HG03565 (cell line): ENCODE results near the gene GREB1.

Source experiments
- ATAC-seq: cut with Tn5 transposase; IDR thresholded peaks from one replicate; pipeline ENCODE4 v1.9.1; 2021; ENCODE audit warnings: mild to moderate bottlenecking, moderate library complexity; ENCODE audit not compliant: unreplicated experiment

GREB1 gene

DNA sequence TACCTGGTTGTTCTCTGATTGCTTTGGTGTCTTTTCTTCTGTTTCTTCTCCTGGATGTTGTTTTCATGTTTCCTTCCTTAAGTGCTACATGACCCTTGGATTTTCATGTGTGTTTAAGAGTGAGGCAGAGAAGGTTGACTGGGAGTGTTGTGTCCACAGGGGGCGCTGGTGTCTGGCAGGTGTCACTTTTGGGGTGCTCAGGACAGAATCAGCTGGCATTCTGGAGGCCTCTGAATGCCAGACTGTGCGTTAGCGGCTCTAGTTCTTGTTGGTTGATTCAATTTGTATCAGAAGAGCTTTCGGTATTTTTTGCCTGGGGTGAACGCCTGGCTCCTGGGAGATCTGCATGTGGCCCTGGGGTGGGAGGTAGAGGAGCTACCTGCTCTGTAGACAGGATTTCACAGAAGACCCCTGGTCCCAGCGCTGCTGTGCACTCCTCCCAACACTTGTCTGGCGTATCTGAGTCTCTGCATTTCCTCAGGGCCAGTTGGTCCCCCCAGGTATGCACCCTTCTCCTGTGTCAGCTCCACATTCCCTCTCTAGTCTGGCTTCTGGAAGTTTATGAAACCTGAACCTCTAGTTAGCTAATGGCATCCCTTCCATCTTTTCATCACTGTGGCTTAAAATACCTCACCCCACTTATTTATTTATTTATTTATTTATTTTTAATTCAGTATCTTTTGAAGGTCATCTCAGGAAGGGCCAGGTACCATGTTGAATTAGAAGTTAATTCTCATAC, 1.1 kb downstream of the GREB1 start:
- ATAC-seq, result no peak

- ATAC-seq, result no peak
These were observed 2.1 kb downstream of the GREB1 start for GRCh38 chr2:11535899-11536344.

GRCh38 chr2:11537951-11538350, 4.1 kb downstream of the GREB1 start:
- ATAC-seq, result no peak

- ATAC-seq, result no peak
These were observed 5.7 kb downstream of the GREB1 start for GRCh38 chr2:11539317-11540147.

GRCh38 chr2:11540148-11540995, 6.5 kb downstream of the GREB1 start:
- ATAC-seq, result no peak

DNA sequence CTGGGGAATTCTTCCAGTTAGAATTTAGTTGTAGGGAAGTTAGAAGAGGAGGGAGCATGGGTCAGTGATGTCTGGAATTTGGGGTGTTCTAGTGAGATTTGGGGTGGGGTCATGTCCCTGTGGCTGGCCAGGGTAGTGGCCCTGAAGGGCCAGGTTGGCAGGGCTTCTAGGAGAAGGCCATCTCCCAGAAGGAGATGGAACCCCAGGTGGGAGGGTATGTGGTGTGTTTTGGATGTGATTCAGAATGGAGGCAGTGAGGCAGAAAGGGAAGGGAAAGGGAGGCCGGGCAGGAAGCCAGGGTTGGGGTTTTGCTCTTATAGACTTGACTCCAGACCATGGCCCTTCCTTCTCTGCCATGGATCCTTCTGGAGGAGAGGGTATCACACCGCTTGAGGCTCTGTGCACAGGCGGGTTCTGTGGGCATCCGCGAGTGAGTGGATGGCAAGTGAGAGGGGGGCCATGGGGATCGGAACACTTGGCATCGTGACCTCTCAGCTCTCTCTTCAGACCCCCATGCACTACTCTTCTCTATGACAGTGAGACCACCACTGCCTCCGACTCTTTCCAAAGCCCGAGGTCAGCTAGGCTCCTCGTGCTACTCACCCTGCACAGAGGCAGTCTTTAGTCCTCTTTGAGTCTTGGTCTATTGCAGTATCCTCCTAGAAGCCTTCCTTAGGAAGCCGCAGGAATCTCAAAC, 7.3 kb downstream of the GREB1 start:
- no peak for ATAC-seq

DNA sequence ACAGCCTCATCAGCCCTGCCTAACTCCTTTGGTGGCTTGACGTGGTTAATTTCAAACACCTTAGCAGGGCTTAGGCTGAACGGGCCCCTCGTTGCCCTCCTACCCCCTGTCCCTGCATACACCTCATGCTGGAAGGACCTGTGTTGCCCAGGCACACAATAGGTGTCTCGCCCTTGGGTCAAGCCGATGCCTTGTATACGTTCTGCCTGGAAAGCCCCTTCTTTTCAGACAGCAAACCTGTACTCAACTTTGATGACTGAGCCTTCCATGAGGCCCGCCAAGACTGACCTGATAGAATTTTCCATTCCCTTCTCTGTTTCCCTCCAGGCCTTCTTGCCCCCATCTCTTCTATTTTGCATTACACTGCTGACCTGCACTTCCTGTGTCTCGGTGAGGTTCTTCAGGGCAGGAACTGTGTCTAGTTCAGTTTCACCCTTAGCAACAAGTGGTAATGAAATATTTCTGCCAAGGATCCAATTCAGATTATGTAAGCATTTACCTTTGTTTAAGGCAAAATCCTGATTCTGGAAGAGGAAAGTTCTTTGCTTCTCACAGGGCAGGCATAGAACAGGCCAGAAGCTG, 7.9 kb downstream of the GREB1 start:
- no peak for ATAC-seq

DNA sequence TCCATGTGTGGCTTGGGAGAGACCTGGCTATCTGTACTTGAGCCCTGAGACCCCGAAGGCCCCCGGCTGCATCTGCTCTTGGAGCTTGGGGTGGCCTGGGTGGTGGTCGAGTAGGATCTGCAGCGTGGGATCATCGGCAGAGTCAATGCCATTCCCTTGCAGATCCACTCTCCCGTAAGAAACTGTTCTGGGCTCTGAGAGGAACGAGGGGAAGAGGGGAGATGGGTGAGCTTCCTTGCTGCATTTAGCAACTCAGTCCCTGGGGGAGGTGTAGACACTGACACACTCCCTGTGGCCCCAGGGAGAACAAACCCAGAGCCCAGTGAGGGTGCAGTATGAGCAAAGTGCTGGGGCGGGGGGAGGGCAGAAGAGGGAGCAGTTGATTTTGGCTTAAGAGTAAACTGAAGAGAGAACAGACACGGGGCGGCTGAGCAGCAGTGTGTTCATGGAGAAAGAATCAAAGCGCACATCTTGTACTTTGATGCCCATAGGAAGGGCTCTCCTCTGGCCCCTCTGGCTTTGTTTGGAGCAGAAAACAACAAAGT, 8.5 kb downstream of the GREB1 start:
- no peak for ATAC-seq

DNA sequence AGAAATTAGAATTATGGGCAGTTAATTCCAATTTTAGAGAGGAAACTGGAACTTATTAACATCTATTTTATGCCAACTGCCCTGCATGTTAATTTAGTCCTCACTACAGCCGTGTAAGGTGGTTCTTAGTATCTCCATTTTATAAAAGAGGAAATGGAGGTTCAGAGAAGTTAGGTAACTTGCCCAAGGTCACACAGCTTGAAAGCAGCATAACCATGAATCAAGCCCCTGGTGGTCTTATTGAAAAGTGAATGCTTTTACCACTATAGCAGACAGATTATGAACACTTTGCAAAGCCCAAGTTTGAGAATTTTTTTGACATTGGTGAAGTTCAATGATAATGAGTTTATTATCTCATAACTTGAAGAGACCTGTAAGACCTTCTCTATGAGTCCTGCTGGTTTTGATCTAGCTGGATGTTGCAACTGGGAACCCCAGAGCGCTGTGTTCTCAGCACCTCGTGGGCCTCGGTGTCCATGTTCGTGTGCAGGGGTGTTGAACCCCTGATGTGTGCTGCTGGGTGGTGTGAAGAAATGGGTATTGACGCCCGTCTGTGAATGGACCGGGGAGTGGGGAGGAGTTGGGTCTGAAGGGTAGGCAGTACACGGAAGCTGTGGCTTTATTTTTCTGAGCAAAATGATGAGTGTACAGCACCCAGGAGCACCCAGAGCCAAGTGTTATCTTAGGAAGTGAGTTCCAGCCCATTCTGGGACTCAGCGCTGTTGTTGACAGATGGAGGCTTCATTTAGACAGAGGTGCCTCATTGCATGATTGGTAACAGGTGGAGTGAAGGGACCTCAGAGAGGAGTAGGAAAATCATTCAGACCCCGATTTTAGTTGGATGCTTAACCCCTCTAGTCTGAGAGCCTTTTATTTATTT, 9.7 kb downstream of the GREB1 start:
- ATAC-seq, result no peak

DNA sequence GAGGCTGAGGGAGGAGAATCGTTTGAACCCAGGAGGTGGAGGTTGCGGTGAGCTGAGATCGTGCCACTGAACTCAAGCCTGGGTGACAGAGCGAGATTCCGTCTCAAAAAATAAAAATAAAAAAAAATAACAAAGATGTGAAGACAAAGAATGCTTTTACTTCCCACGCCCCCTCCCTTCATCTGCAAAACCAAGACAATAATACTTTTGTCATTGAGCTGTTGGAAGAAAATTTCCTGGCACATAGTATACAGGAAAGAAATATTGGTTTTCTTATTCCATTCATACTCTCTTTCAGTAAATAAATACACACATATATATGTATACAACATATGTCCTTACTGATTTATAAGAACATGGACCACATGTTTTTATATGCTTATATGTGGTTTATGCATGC, 12.2 kb downstream of the GREB1 start:
- no peak for ATAC-seq

DNA sequence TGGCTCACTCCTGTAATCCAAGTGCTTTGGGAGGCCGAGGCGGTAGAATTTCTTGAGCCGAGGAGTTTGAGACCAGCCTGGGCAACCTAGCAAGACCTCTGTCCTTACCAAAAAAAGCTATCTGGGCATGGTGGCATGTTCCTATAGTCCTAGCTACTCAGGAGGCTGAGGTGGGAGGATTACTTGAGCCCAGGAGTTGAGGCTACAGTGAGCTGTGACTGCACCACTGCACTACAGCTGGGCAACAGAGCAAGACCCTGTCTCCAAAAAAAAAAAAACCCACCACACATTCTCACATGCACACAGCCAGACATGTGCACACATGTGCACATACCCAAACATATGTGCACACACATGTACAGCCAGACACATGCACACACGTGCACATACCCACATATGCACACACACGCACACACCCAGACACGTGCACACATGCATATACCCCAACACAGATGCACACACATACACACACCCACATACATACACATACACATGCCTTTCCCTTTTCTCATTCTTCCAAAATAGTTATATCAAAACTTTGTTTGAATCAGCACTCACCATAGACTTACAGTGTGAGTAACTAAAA, 14.2 kb downstream of the GREB1 start:
- ATAC-seq, result no peak

DNA sequence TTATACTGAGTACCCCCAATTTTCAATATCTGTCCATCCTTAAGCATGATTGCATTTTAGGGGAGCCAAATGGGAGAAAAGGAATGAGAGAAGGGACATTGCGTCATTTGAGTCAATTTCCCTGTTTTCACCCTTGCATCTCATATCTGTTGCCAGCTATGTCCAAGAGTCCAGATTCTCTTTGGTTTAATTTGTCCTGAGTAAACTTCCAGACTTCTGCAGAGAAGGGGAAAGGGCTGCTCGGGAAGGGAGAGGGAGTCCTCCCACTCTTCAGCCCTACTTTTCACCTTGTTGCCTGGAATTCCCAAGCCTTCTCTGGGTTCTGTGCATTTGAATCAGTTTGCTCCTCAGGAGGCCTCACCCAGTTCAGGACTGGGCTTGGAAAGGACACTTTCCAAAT, 16.5 kb downstream of the GREB1 start:
- no peak for ATAC-seq

DNA sequence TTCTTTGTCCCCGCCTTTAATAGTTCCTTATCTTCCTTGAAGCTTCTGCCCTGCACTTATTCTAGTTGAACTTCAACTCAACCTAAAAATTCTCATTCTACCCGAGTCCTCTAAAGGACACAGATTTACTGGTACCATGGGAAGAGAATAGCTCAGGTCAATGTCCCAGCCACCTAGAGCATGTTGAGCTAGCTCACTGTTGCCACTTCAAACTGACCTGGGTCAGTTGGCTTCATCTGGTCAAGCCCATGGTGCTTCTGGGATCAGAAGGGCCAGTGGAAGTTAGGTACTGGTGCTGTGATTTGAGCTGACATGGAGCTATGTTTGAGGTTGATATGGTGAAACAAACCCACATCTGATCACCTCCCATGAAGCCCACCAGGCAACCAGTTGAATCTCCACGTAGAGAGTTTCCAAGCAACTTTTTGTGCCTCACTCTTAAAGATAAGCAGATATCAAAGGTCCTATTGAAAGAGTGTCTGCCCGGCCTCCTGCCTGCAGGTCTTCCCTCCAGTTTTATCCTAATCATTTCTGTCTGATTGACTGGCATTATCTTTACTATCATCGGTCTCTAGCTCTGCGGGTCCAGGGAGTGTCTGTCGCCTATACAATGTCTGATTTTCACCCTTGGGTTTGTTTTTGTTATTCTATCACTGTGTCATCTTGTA, 17.2 kb downstream of the GREB1 start:
- no peak for ATAC-seq

GRCh38 chr2:11551569-11552259, 17.9 kb downstream of the GREB1 start:
- no peak for ATAC-seq

GRCh38 chr2:11552260-11552638, 18.4 kb downstream of the GREB1 start:
- ATAC-seq, result no peak

GRCh38 chr2:11553661-11554398, 20.0 kb downstream of the GREB1 start:
- ATAC-seq, result no peak

- ATAC-seq, result peak; percentile 63
These were observed 20.5 kb downstream of the GREB1 start for GRCh38 chr2:11554399-11554716.
